HCT116 (cell line): ENCODE results near the gene KIRREL3. TPM values are rescaled to one million over a fixed set of nuclear protein-coding genes. Genes with fewer than 3 reads are reported as not detected.

Experiments
- ATAC-seq: fragments of 200-7000 bp; cut with Tn5 transposase; 2 replicates; pipeline ENCODE4 v1.9.1; 2020; ENCODE audit warnings: mild to moderate bottlenecking, moderate library complexity
- BruUV-seq: library from RNA; stranded (reverse); fragments of 400-500 nt; replicated peaks from 2 replicates; lab custom pipeline; 2021; lab: Mats Ljungman, UMichigan
- CTCF ChIA-PET: fragments of 300-600 bp; sonication (Branson Sonifier 250); formaldehyde crosslinking; loops from one replicate; lab custom pipeline; 2021; ENCODE audit warnings: antibody characterized with exemption; lab: Charles Lee
- POLR2A ChIA-PET: fragments of 300-600, 350-600 bp; sonication (Branson Sonifier 250); formaldehyde crosslinking; loops from one replicate; lab custom pipeline; 2021; ENCODE audit warnings: antibody characterized with exemption; lab: Charles Lee
- RAD21 ChIA-PET, 2 experiments: fragments of 300-600 bp; sonication (Branson Sonifier 250); formaldehyde crosslinking; loops; one replicate each; lab custom pipeline; 2023; ENCODE audit warnings: low total read pairs in 2 of 2; ENCODE audit not compliant: uncharacterized antibody in 2 of 2, unreplicated experiment in 2 of 2, low non-redundant PET in 1 of 2; lab: Charles Lee
- DNase-seq: peaks from one replicate; pipeline ENCODE4 v3.0.0-alpha.2; 2010; ENCODE audit warnings: low read depth, low spot score
- H2AFZ ChIP-seq: fragments of 200-600 bp; shearing (Covaris generic), sonication (generic); 2 replicates; pipeline ENCODE4 v1.6.1; 2017; ENCODE audit warnings: low read depth, mixed run types, mixed read lengths, antibody characterized with exemption, low read length; ENCODE audit not compliant: poor library complexity, severe bottlenecking
- H3K27ac ChIP-seq: 2 replicates; pipeline ENCODE4 v1.5.1; 2012; ENCODE audit warnings: low read depth, low read length
- H3K27me3 ChIP-seq: fragments of 200-600 bp; sonication (generic); 2 replicates; pipeline ENCODE4 v1.6.1; 2016; ENCODE audit warnings: mixed run types, low read length, mixed read lengths; ENCODE audit not compliant: insufficient read depth
- H3K36me3 ChIP-seq, 2 experiments: fragments of 200-500 bp in 1 of 2; fragments of 200-600 bp in 1 of 2; sonication (Bioruptor generic) in 1 of 2; sonication (generic) in 1 of 2; 2 replicates each; pipeline versions ENCODE4 v1.5.1 to v1.6.1; 2014 to 2016; ENCODE audit warnings: low read length in 2 of 2, inconsistent platforms in 1 of 2, mixed read lengths in 1 of 2, mixed run types in 1 of 2; ENCODE audit not compliant: insufficient read depth in 2 of 2, control insufficient read depth in 1 of 2
- H3K4me1 ChIP-seq, 2 experiments: fragments of 200-600 bp in 1 of 2; sonication (generic) in 1 of 2; 2 replicates each; pipeline versions ENCODE4 v1.5.1 to v1.6.1; 2012 to 2017; ENCODE audit warnings: low read length in 2 of 2, inconsistent platforms in 1 of 2, mild to moderate bottlenecking in 1 of 2, mixed read lengths in 1 of 2, mixed run types in 1 of 2, moderate library complexity in 1 of 2; ENCODE audit not compliant: insufficient read depth in 2 of 2, control insufficient read depth in 1 of 2
- H3K4me2 ChIP-seq: fragments of 200-600 bp; sonication (generic); 2 replicates; pipeline ENCODE4 v1.6.1; 2017; ENCODE audit warnings: mixed run types, low read length, mixed read lengths
- H3K4me3 ChIP-seq, 2 experiments: fragments of 200-600 bp in 1 of 2; sonication (generic) in 1 of 2; replicated peaks in 1 of 2; 2 replicates each; pipeline ENCODE4 v1.5.1; 2011 to 2016; ENCODE audit warnings: low read length in 2 of 2, control low read depth in 1 of 2, low read depth in 1 of 2, mild to moderate bottlenecking in 1 of 2, mixed read lengths in 1 of 2, mixed run types in 1 of 2
- H3K79me2 ChIP-seq: fragments of 200-600 bp; sonication (generic); 2 replicates; pipeline ENCODE4 v1.6.1; 2017; ENCODE audit warnings: mild to moderate bottlenecking, mixed run types, low read length, moderate library complexity, mixed read lengths; ENCODE audit not compliant: insufficient read depth
- H3K9ac ChIP-seq: fragments of 200-600 bp; sonication (generic); 2 replicates; pipeline ENCODE4 v1.6.1; 2016; ENCODE audit warnings: low read length, mixed read lengths
- H3K9me2 ChIP-seq: fragments of 200-600 bp; sonication (generic), shearing (Covaris generic); 2 replicates; pipeline ENCODE4 v1.6.1; 2017; ENCODE audit warnings: mixed run types, mild to moderate bottlenecking, moderate library complexity; ENCODE audit not compliant: insufficient read depth
- H3K9me3 ChIP-seq, 2 experiments: fragments of 200-500 bp in 1 of 2; fragments of 200-600 bp in 1 of 2; sonication (Bioruptor generic) in 1 of 2; sonication (generic) in 1 of 2; 2 replicates each; pipeline ENCODE4 v1.6.1; 2014 to 2017; ENCODE audit warnings: low read length in 2 of 2, mixed read lengths in 2 of 2, inconsistent platforms in 1 of 2, low read depth in 1 of 2, mild to moderate bottlenecking in 1 of 2, mixed run types in 1 of 2, moderate library complexity in 1 of 2; ENCODE audit not compliant: control insufficient read depth in 1 of 2, insufficient read depth in 1 of 2
- H4K20me1 ChIP-seq: fragments of 200-600 bp; sonication (generic), shearing (Covaris generic); 2 replicates; pipeline ENCODE4 v1.6.1; 2017; ENCODE audit warnings: mixed run types, mild to moderate bottlenecking, moderate library complexity; ENCODE audit not compliant: insufficient read depth
- CBX3 ChIP-seq: IDR thresholded peaks from 2 replicates; pipeline ENCODE4 v1.6.1; 2012; ENCODE audit warnings: low read depth
- CEBPB ChIP-seq: IDR thresholded peaks from 2 replicates; pipeline ENCODE4 v1.6.1; 2012; ENCODE audit warnings: low read depth
- EGR1 ChIP-seq: IDR thresholded peaks from 2 replicates; pipeline ENCODE4 v1.6.1; 2012; ENCODE audit warnings: low read depth
- EZH2phosphoT487 ChIP-seq: fragments of 200-600 bp; IDR thresholded peaks from 2 replicates; pipeline ENCODE4 v1.6.1; 2018; ENCODE audit warnings: antibody characterized with exemption, borderline replicate concordance
- POLR2A ChIP-seq: IDR thresholded peaks from 2 replicates; pipeline ENCODE4 v1.7.0; 2011; ENCODE audit warnings: borderline replicate concordance; ENCODE audit not compliant: insufficient read depth, insufficient read length; ENCODE audit errors: extremely low read depth
- RAD21 ChIP-seq: IDR thresholded peaks from 2 replicates; pipeline ENCODE4 v1.6.1; 2012; ENCODE audit warnings: low read depth, mild to moderate bottlenecking
- SIN3A ChIP-seq: IDR thresholded peaks from 2 replicates; pipeline ENCODE4 v1.6.1; 2012; ENCODE audit warnings: low read depth
- ZNF274 ChIP-seq: fragments of 200-500 bp; sonication (Bioruptor generic); IDR thresholded peaks from 2 replicates; pipeline ENCODE4 v1.6.1; 2014; ENCODE audit warnings: mild to moderate bottlenecking, low read depth, low read length, inconsistent platforms
- intact Hi-C: fragments of 100-400 bp; cut with micrococcal nuclease; formaldehyde crosslinking; loops from 2 replicates; pipeline ENCODE4 v1.10.0; 2022
- total RNA-seq: library from RNA; stranded (reverse); gene quantifications from one replicate; pipeline ENCODE4 v1.2.1, GENCODE V29; 2021; ENCODE audit not compliant: unreplicated experiment

Gene KIRREL3
- total RNA-seq, 1 experiment from 2014 or later, result not detected

GRCh38 chr11:126403658-126404057, 596.9 kb downstream of the KIRREL3 start:
- Histone ChIP-seq H2AFZ (no peak overlapping the region), H3K4me1 (peaks cover 34 to 42% of the 10 kb centered on the region in 2 experiments), H3K27ac (no peak overlapping the region), H3K9ac (no peak overlapping the region), H3K9me2 (no peaks in the 10 kb centered on the region), H3K4me3 (no peak overlapping the region), H3K27me3 (no peaks in the 10 kb centered on the region), H3K36me3 (no peaks in the 10 kb centered on the region; a peak in 1 of 4 replicates), H3K9me3 (no peaks in the 10 kb centered on the region), H3K4me2 (no peak overlapping the region; the same call in 1 of the 2 replicates), H4K20me1 (no peaks in the 10 kb centered on the region), H3K79me2 (no peaks in the 10 kb centered on the region)
- ChIA-PET POLR2A (no interaction called here), CTCF (no interaction called here), RAD21 (no interaction called here)
- DNase-seq, result no peak
- intact Hi-C loops, result loop anchor here (2.0 kb wide), 1 partner anchor 49 kb away; the partner anchor contains the start of gene ST3GAL4
- no peak for ATAC-seq
- BruUV-seq, result no TSS peak
- TF ChIP-seq CBX3 (no peak), SIN3A (no peak), ZNF274 (no peak), CEBPB (no peak), POLR2A (no peak), EZH2phosphoT487 (no peak), EGR1 (no peak)

GRCh38 chr11:126403022-126403581, 597.5 kb downstream of the KIRREL3 start:
- Histone ChIP-seq H3K27me3 (no peaks in the 10 kb centered on the region), H3K36me3 (no peaks in the 10 kb centered on the region; a peak in 1 of 4 replicates), H3K4me3 (no peak overlapping the region), H3K9ac (no peak overlapping the region), H3K27ac (no peak overlapping the region), H3K9me2 (no peaks in the 10 kb centered on the region), H3K4me2 (peak overlapping the region; percentile 39), H2AFZ (no peak overlapping the region), H3K79me2 (no peaks in the 10 kb centered on the region), H3K9me3 (no peaks in the 10 kb centered on the region), H4K20me1 (no peaks in the 10 kb centered on the region), H3K4me1 (peaks cover 34 to 42% of the 10 kb centered on the region in 2 experiments)
- RAD21 ChIA-PET, result no interaction called here
- ATAC-seq, result peak; percentile 33; the same call in 1 of the 2 replicates
- intact Hi-C loops, result no loop called here
- CTCF ChIA-PET, result no interaction called here
- POLR2A ChIA-PET, result no interaction called here
- DNase-seq, result no peak
- BruUV-seq, result no TSS peak
- TF ChIP-seq RAD21 (no peak), POLR2A (no peak), ZNF274 (no peak)
